GM18951 (cell line): ENCODE data around the gene EDN3.

Experiments
- POLR2A ChIP-seq: IDR thresholded peaks from 4 replicates; pipeline ENCODE4 v1.6.1; 2011; ENCODE audit warnings: mild to moderate bottlenecking; ENCODE audit not compliant: insufficient read length, insufficient read depth; ENCODE audit errors: extremely low read depth
- in situ Hi-C: fragments of 300-500 bp; cut with MboI; formaldehyde crosslinking; loops from one replicate; pipeline ENCODE4 v1.12.0; 2022; ENCODE audit warnings: low sequenced_read_pairs, mixed read lengths, inconsistent platforms; ENCODE audit not compliant: unreplicated experiment

Gene EDN3

DNA sequence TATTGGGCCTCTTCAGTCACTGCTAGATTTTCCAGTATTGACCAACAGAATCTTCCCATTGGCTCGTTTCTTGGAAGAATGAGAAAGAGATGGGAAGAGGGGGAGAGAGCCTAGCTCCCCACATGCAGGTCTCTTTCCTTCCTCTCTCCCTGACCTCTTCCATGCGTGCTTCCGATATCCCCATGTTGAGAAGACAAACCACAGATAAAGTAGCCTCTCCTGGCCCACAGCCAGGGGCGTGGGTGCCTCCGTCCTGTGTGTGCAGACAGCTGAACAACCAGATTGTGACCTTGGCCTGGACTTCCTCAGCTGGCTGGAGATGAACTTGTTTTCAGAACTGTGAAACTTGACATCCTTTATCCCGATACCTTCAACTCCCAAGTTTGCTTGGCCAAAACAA lies 71.0 kb downstream of the EDN3 start:
- TF ChIP-seq POLR2A = no peak
- in situ Hi-C loops = no loop called here

DNA sequence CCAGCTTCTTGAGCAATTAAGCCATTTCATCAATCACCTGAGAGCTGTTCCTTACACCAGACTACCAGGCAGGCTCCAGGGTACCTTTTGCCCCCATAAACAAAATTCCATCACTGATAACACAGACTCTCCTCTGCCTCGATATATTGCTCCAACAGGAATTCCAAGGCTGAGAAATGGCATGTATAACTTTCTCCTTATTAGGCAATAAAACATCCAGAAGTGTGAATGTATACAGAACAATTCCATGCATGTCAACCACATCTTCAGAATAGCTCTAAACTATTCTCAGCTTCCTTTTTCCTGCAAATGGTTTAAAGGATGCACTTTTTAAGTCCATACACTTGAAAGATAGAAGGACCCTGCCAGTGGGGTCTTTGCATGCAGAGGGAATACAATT lies 73.8 kb downstream of the EDN3 start:
- in situ Hi-C loops = no loop called here
- TF ChIP-seq POLR2A = no peak

DNA sequence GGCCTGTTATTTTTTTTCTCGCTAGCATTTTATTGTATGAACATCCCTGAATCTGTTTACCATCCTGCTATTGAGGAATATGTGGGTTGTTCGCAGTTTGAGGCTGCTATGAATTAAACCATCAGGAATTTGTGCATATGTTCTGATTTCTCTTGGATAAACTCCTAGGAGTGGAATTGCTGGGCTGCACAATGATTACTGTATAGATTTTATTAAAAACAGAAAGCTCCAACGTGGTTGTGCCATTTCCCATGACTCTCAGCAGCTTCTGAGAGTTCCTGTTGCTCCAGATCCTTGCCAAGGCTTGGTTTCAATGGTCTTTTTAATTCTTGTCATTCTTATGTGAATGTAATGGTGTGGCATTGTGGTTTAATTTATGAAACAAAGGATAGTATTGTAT lies 75.1 kb downstream of the EDN3 start:
- in situ Hi-C loops = no loop called here
- TF ChIP-seq POLR2A = no peak
